Activated naive CD4-positive, alpha-beta T cell treated with anti-CD3 and anti-CD28 coated beads, Interleukin-2, amount 10 ng/mL, durations not matched to agents 7 days and 5 days (primary cell): Measurements from ENCODE around the gene ZNF775.

Experiments
- CTCF ChIA-PET: fragments of 350-600 bp; sonication (Branson Sonifier 250); formaldehyde crosslinking; loops from one replicate; lab custom pipeline; 2021; ENCODE audit warnings: antibody characterized with exemption; lab: Charles Lee
- DNase-seq: peaks from one replicate; pipeline ENCODE4 v3.0.0-alpha.2; 2020
- H3K27ac Mint-ChIP-seq: one replicate; pipeline ENCODE4 v1.8.0; 2021; ENCODE audit warnings: mild to moderate bottlenecking, moderate library complexity, mixed read lengths
- H3K27me3 Mint-ChIP-seq: one replicate; pipeline ENCODE4 v1.8.0; 2021; ENCODE audit warnings: mild to moderate bottlenecking, mixed read lengths
- H3K36me3 Mint-ChIP-seq: one replicate; pipeline ENCODE4 v1.8.0; 2021; ENCODE audit warnings: mixed read lengths
- H3K4me1 Mint-ChIP-seq: one replicate; pipeline ENCODE4 v1.8.0; 2021; ENCODE audit warnings: mixed read lengths
- H3K4me3 Mint-ChIP-seq: one replicate; pipeline ENCODE4 v1.8.0; 2021; ENCODE audit warnings: mild to moderate bottlenecking, moderate library complexity, mixed read lengths
- H3K9me3 Mint-ChIP-seq: one replicate; pipeline ENCODE4 v1.8.0; 2021; ENCODE audit warnings: mixed read lengths

Gene ZNF775

DNA sequence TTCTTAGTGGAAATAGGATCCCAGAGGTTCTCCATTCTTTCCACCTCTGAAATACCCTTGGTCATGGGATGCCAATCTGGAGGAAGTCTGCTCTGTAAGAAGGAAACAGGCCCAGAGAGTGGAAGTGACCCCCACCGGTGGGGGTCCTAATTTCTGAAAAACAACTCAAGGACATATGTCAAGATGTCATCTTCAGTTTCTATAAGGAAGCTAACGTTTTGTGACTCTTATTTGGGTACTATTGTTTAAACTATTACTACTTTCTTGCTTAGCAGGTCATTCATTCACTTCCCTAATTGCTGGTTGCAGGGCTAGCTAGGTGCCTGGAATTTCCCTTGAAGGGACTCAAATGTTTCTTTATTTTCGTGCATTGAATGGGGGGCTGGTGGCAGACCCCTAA is 1.9 kb upstream of the ZNF775 start:
- no peaks in the 10 kb centered on the region for H3K9me3 Mint-ChIP-seq
- no peaks in the 10 kb centered on the region for H3K27me3 Mint-ChIP-seq
- H3K4me1 Mint-ChIP-seq: peaks cover 50% of the 10 kb centered on the region
- no peak overlapping the region for H3K4me3 Mint-ChIP-seq
- CTCF ChIA-PET: interaction anchor here (1.1 to 2.3 kb wide), 4 partner anchors 9 to 29 kb away, joined by 3 to 7 read pairs (median 6); partner anchors contain the start of gene REPIN1
- peaks cover 15% of the 10 kb centered on the region for H3K36me3 Mint-ChIP-seq
- H3K27ac Mint-ChIP-seq: no peak overlapping the region
- DNase-seq: no peak

- CTCF ChIA-PET: interaction anchor here (1.1 to 2.3 kb wide), 5 partner anchors 8 to 28 kb away, joined by 3 to 7 read pairs (median 5); partner anchors contain the start of gene REPIN1
Measured at GRCh38 chr7:150377635-150378034, 1.5 kb upstream of the ZNF775 start.

DNA sequence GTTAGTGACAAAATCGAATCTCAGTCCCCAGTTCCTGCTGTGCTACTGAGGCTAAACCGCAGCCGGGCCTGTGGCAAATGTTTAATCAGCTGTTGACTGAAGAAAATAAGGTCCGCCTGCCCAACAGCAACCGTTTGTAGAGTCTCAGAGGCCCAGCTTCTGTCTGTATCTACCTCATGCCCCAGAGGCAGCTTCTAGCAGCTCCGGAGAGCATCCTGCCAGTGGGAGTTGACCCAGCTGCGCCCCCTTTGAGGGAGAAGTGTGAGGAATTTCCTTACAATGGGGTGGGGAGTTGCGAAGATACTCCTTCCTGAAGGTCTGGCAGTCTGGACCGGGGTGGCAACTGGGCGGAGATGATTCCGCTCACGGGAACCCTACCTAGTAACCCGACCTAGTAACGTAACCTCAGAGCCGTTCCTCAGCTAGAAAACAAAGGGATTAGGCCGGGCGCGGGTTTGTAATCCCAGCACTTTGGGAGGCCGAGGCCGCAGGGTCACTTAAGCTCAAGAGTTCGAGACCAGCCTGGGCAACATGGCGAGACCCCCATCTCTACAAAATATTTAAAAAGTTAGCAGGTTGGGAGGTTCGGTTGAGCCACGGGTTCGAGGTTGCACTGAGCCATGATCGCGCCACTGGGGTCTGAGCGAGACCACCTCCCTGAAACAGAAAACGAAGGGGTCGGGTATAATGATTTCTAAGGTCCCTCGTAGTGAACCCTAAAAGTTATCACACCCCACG is 846 bp upstream of the ZNF775 start:
- H3K4me1 Mint-ChIP-seq: peaks cover 52% of the 10 kb centered on the region
- H3K9me3 Mint-ChIP-seq: no peaks in the 10 kb centered on the region
- DNase-seq: peak; percentile 63
- H3K27me3 Mint-ChIP-seq: no peaks in the 10 kb centered on the region
- H3K36me3 Mint-ChIP-seq: peaks cover 6% of the 10 kb centered on the region
- CTCF ChIA-PET: interaction anchor here (1.1 to 2.3 kb wide), 5 partner anchors 9 to 27 kb away, joined by 3 to 7 read pairs (median 5); partner anchors contain the start of gene REPIN1
- H3K27ac Mint-ChIP-seq: peak overlapping the region; percentile 75
- H3K4me3 Mint-ChIP-seq: peak overlapping the region; percentile 68

More at GRCh38 chr7:150377635-150378034, 1.5 kb upstream of the ZNF775 start:
- H3K4me1 Mint-ChIP-seq: peaks cover 50% of the 10 kb centered on the region
- no peaks in the 10 kb centered on the region for H3K27me3 Mint-ChIP-seq
- DNase-seq: no peak
- no peaks in the 10 kb centered on the region for H3K9me3 Mint-ChIP-seq
- H3K4me3 Mint-ChIP-seq: peak overlapping the region; percentile 68
- H3K36me3 Mint-ChIP-seq: peaks cover 12% of the 10 kb centered on the region
- H3K27ac Mint-ChIP-seq: no peak overlapping the region

- CTCF ChIA-PET: interaction anchor here (1.0 to 2.3 kb wide), 3 partner anchors 17 to 26 kb away, joined by 4 to 7 read pairs (median 6); a partner anchor contains a TSS
- Mint-ChIP-seq H3K36me3 (peaks cover 1% of the 10 kb centered on the region), H3K4me3 (peak overlapping the region; percentile 83), H3K4me1 (peaks cover 49% of the 10 kb centered on the region), H3K27me3 (no peaks in the 10 kb centered on the region), H3K9me3 (no peaks in the 10 kb centered on the region), H3K27ac (peak overlapping the region; percentile 2)
- peak; percentile 47 for DNase-seq
Measured at GRCh38 chr7:150379441-150380379, 580 bp downstream of the ZNF775 start.

- no peaks in the 10 kb centered on the region for H3K9me3 Mint-ChIP-seq
- CTCF ChIA-PET: interaction anchor here (1.0 to 1.5 kb wide), 2 partner anchors 17 to 24 kb away, joined by 4 to 6 read pairs; no protein-coding TSS in a partner anchor
- H3K4me3 Mint-ChIP-seq: peak overlapping the region; percentile 83
- peaks cover 1% of the 10 kb centered on the region for H3K36me3 Mint-ChIP-seq
- H3K27ac Mint-ChIP-seq: no peak overlapping the region
- peaks cover 47% of the 10 kb centered on the region for H3K4me1 Mint-ChIP-seq
- peak; percentile 17 for DNase-seq
- no peaks in the 10 kb centered on the region for H3K27me3 Mint-ChIP-seq
Measured at GRCh38 chr7:150380463-150380862, 1.3 kb downstream of the ZNF775 start.

DNA sequence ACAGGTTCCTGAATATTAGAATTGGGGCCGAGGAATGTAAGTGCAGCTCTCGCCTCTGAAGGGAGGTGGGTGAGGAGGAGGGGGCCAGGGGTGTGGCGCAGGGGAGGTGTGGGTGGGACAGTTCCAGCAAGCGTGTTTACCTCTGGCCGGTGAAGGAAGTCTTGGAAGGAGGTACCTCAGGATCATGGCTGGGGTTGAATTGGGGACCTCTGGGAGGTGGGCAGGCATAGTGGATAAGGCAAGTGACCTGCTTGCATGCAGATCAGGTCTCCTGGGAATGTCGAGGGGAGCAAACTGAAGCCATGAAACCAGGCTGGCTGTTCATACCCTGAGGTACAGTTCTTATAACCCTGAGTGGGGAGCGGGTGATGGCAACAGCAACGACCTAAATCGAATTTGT is 2.0 kb downstream of the ZNF775 start:
- Mint-ChIP-seq H3K9me3 (no peaks in the 10 kb centered on the region), H3K4me3 (no peak overlapping the region), H3K4me1 (peaks cover 42% of the 10 kb centered on the region), H3K27ac (no peak overlapping the region), H3K36me3 (no peaks in the 10 kb centered on the region), H3K27me3 (no peaks in the 10 kb centered on the region)
- DNase-seq: no peak
- CTCF ChIA-PET: interaction anchor here (1.5 kb wide), 1 partner anchor 25 kb away, joined by 6 read pairs; no protein-coding TSS in a partner anchor

DNA sequence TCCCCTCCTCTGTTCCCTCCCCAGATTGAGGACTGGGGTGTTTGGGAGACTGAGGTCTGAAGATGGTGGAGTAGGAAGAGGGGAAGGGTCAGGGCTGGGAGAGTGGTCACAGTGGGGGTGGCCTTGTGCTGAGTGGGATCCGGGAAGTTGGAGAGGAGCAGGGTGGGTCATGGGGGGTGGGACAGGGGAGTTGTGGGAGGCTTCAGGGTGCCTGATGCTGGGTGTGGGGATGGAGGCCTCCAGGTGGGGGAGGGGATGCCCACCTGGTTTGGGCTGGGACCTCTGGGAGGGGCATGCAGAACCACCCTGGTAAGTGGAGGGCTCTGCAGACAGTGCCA is 2.6 kb downstream of the ZNF775 start:
- peak overlapping the region; percentile 5 for H3K27ac Mint-ChIP-seq
- H3K4me3 Mint-ChIP-seq: no peak overlapping the region
- no peak for DNase-seq
- peaks cover 39% of the 10 kb centered on the region for H3K4me1 Mint-ChIP-seq
- H3K27me3 Mint-ChIP-seq: no peaks in the 10 kb centered on the region
- no peaks in the 10 kb centered on the region for H3K36me3 Mint-ChIP-seq
- H3K9me3 Mint-ChIP-seq: no peaks in the 10 kb centered on the region
- CTCF ChIA-PET: no interaction called here

GRCh38 chr7:150382123-150382843 is 3.2 kb downstream of the ZNF775 start:
- DNase-seq: no peak
- Mint-ChIP-seq H3K27me3 (no peaks in the 10 kb centered on the region), H3K27ac (peak overlapping the region; percentile 5), H3K36me3 (no peaks in the 10 kb centered on the region), H3K4me3 (no peak overlapping the region), H3K9me3 (no peaks in the 10 kb centered on the region), H3K4me1 (peaks cover 37% of the 10 kb centered on the region)
- CTCF ChIA-PET: no interaction called here

- no peak for DNase-seq
- peaks cover 31% of the 10 kb centered on the region for H3K4me1 Mint-ChIP-seq
- CTCF ChIA-PET: no interaction called here
- no peak overlapping the region for H3K4me3 Mint-ChIP-seq
- H3K27ac Mint-ChIP-seq: no peak overlapping the region
- H3K36me3 Mint-ChIP-seq: no peaks in the 10 kb centered on the region
- no peaks in the 10 kb centered on the region for H3K27me3 Mint-ChIP-seq
- no peaks in the 10 kb centered on the region for H3K9me3 Mint-ChIP-seq
Measured at GRCh38 chr7:150382844-150383225, 3.7 kb downstream of the ZNF775 start.

GRCh38 chr7:150383710-150384397 is 4.7 kb downstream of the ZNF775 start:
- Mint-ChIP-seq H3K36me3 (no peaks in the 10 kb centered on the region), H3K27ac (no peak overlapping the region), H3K9me3 (no peaks in the 10 kb centered on the region), H3K4me1 (peaks cover 25% of the 10 kb centered on the region), H3K4me3 (no peak overlapping the region), H3K27me3 (no peaks in the 10 kb centered on the region)
- CTCF ChIA-PET: no interaction called here
- DNase-seq: no peak

DNA sequence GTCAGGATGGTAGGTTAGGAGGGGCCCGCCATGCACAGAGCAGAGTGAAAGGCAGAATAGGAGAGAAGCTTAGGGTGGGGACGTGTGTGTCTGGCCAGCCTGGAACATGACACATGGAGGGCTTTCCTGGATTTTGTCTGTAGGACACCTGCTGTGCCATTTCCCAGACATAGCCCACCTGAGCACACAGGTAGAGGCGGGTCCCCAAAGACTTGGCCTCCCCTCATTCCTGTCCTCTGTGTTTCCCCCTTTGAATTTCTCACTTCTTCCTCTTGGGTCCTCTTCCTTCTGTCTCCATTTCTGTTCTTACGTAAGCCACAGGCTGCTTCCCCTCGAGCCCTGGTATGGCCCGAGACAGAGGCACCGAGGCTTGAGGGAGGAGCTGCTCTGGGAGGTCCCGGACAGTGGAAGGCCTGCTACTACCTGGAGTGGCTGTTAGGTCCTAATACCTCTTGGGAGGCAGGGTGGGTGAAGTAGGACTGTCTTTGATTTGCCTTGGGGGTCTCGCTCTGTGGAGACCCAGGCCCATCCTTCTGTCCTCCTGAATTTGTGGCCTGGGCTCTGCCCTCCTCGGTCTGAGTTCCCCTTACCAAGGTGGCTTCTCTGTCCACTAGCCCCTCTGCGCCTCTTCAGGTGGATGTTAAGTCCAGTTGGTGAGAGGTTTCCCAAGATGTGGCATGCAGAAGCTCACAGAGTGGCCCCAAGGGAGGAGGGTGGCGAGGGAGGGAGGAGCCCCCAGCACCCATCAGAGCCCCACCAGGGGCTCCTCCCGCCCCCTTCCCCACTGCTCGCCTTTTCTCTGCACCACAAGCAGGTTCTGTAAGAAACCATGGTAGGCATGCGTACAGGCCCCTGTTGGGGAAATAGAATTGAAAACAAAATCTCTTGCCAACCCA is 5.5 kb downstream of the ZNF775 start:
- H3K9me3 Mint-ChIP-seq: no peaks in the 10 kb centered on the region
- no peak for DNase-seq
- no peak overlapping the region for H3K4me3 Mint-ChIP-seq
- no peaks in the 10 kb centered on the region for H3K27me3 Mint-ChIP-seq
- peaks cover 23% of the 10 kb centered on the region for H3K4me1 Mint-ChIP-seq
- CTCF ChIA-PET: interaction anchor here (1.2 to 1.6 kb wide), 2 partner anchors 20 to 37 kb away, joined by 3 to 5 read pairs; no protein-coding TSS in a partner anchor
- H3K36me3 Mint-ChIP-seq: no peaks in the 10 kb centered on the region
- no peak overlapping the region for H3K27ac Mint-ChIP-seq

DNA sequence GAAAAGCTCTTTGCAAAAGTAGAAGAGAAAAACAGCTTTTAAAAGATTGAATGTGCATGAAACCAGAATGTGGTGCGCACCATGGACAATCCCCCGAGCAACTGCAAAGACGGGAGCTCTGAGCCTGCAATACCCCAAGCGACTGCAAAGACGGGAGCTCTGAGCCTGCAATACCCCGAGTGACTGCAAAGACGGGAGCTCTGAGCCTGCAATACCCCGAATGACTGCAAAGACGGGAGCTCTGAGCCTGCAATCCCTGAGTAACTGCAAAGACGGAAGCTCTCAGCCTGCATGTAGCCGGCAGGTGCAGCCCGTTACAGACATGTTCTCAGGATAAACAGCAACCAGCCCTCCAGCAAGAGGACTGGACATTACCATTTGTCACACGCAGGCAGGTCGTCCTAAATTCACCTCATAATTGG is 6.2 kb downstream of the ZNF775 start:
- Mint-ChIP-seq H3K27me3 (no peaks in the 10 kb centered on the region), H3K4me3 (no peak overlapping the region), H3K27ac (no peak overlapping the region), H3K4me1 (peaks cover 16% of the 10 kb centered on the region), H3K36me3 (no peaks in the 10 kb centered on the region), H3K9me3 (no peaks in the 10 kb centered on the region)
- CTCF ChIA-PET: interaction anchor here (1.2 to 1.6 kb wide), 2 partner anchors 19 to 36 kb away, joined by 3 to 5 read pairs; no protein-coding TSS in a partner anchor
- DNase-seq: no peak
